Peyer's patch (tissue), 4 donors: ENCODE data around the gene HPX.

Experiments
- CTCF ChIP-seq, 6 experiments: fragments of 450-650 bp in 4 of 6; fragments of 200-600 bp in 2 of 6; sonication (generic) in 1 of 6; IDR thresholded peaks; one replicate each; pipeline ENCODE4 v1.5.1; 2017 to 2019; ENCODE audit warnings: antibody characterized with exemption in 6 of 6, mild to moderate bottlenecking in 3 of 6, moderate library complexity in 1 of 6
- POLR2A ChIP-seq, 2 donors: fragments of 450-650 bp; IDR thresholded peaks; one replicate each; pipeline ENCODE4 v1.5.1; 2017; ENCODE audit warnings: antibody characterized with exemption in 2 of 2, mild to moderate bottlenecking in 2 of 2, moderate library complexity in 2 of 2

GRCh38 chr11:6385046-6385777, 55.6 kb downstream of the HPX start:
- TF ChIP-seq CTCF (IDR thresholded peaks at IDR 0.05), result no peak
- no peak for TF ChIP-seq POLR2A (IDR thresholded peaks at IDR 0.05)
